ENCODE measurements around the gene MME. TPM values are rescaled to one million over a fixed set of nuclear protein-coding genes. Genes with fewer than 3 reads are reported as not detected.

MME gene
- total and polyA plus RNA-seq, 2 donors from 2014 or later, result 8.4 to 126 TPM

- DNase-seq (no peak), FAIRE-seq (no peak)
- no peak for TF ChIP-seq CTCF (IDR thresholded peaks at IDR 0.05; ENCODE audit: borderline replicate concordance, extremely low read depth, insufficient read depth)
- intact Hi-C loops (cut with DNase I), result no loop called here
- Histone ChIP-seq H3K27ac (ENCODE audit: low read depth in 2 of 2, low read length in 2 of 2) (no peak overlapping the region), H3K27me3 (ENCODE audit: control insufficient read depth, insufficient read depth, low read length) (no peaks in the 10 kb centered on the region), H3K4me1 (ENCODE audit: control insufficient read depth in 2 of 3, insufficient read depth in 2 of 3, low read depth in 1 of 3, low read length in 3 of 3) (no peaks in the 10 kb centered on the region), H3K36me3 (ENCODE audit: control insufficient read depth in 2 of 3, insufficient read depth in 3 of 3, low read length in 3 of 3) (no peaks in the 10 kb centered on the region), H3K9ac (ENCODE audit: low read length in 3 of 3) (no peak overlapping the region), H3K9me3 (ENCODE audit: control insufficient read depth in 2 of 3, insufficient read depth in 1 of 3, low read length in 3 of 3) (no peaks in the 10 kb centered on the region), H3K4me3 (ENCODE audit: low read length in 3 of 3) (no peak overlapping the region)
Observed at GRCh38 chr3:155053756-155054155, 26.4 kb upstream of the MME start.

- no peaks in the 10 kb centered on the region for H3K9me3 ChIP-seq (ENCODE audit: control insufficient read depth in 2 of 3, insufficient read depth in 1 of 3, low read length in 3 of 3)
- H3K27ac ChIP-seq (ENCODE audit: low read depth in 2 of 2, low read length in 2 of 2), result no peak overlapping the region
- no peak for TF ChIP-seq CTCF (IDR thresholded peaks at IDR 0.05; ENCODE audit: borderline replicate concordance, extremely low read depth, insufficient read depth)
- H3K9ac ChIP-seq (ENCODE audit: low read length in 3 of 3), result no peak overlapping the region
- FAIRE-seq (no peak), DNase-seq (no peak)
- no peaks in the 10 kb centered on the region for H3K27me3 ChIP-seq (ENCODE audit: control insufficient read depth, insufficient read depth, low read length)
- no peaks in the 10 kb centered on the region for H3K36me3 ChIP-seq (ENCODE audit: control insufficient read depth in 2 of 3, insufficient read depth in 3 of 3, low read length in 3 of 3)
- no peak overlapping the region for H3K4me3 ChIP-seq (ENCODE audit: low read length in 3 of 3)
- H3K4me1 ChIP-seq (ENCODE audit: control insufficient read depth in 2 of 3, insufficient read depth in 2 of 3, low read depth in 1 of 3, low read length in 3 of 3), result no peaks in the 10 kb centered on the region
- intact Hi-C loops (cut with DNase I), result no loop called here
Observed at GRCh38 chr3:155064920-155065319, 15.2 kb upstream of the MME start.

DNA sequence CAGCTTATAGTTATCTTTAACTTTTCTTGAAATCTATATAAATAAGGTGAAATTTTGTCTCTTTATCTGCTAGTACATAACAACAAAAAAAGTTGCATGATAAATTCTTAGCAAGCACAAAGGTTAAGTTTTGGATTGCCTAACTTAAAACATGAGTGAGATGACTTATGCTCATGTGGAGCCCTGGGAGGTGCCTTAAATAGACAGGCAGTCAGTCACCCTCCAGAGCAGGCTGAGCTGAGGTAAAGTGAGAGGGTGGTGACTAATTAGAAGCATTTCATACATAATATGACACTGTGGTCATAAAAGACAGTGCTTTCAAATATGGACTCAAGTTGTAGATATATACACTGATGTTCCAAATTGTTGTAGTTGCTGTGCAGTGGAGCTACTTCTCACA is 14.6 kb upstream of the MME start:
- intact Hi-C loops (cut with DNase I), result no loop called here

More for the DNA sequence above, 14.6 kb upstream of the MME start:
- DNase-seq (no peak), FAIRE-seq (no peak)
- Histone ChIP-seq H3K36me3 (ENCODE audit: control insufficient read depth in 2 of 3, insufficient read depth in 3 of 3, low read length in 3 of 3) (no peaks in the 10 kb centered on the region), H3K9me3 (ENCODE audit: control insufficient read depth in 2 of 3, insufficient read depth in 1 of 3, low read length in 3 of 3) (no peaks in the 10 kb centered on the region), H3K9ac (ENCODE audit: low read length in 3 of 3) (no peak overlapping the region), H3K4me3 (ENCODE audit: low read length in 3 of 3) (no peak overlapping the region), H3K4me1 (ENCODE audit: control insufficient read depth in 2 of 3, insufficient read depth in 2 of 3, low read depth in 1 of 3, low read length in 3 of 3) (no peaks in the 10 kb centered on the region), H3K27me3 (ENCODE audit: control insufficient read depth, insufficient read depth, low read length) (no peaks in the 10 kb centered on the region), H3K27ac (ENCODE audit: low read depth in 2 of 2, low read length in 2 of 2) (no peak overlapping the region)
- no peak for TF ChIP-seq CTCF (IDR thresholded peaks at IDR 0.05; ENCODE audit: borderline replicate concordance, extremely low read depth, insufficient read depth)

Data from kidney (tissue), 14 donors.